ENCODE measurements around the gene GLRX. TPM values are rescaled to one million over a fixed set of nuclear protein-coding genes. Genes with fewer than 3 reads are reported as not detected.

GLRX gene
- polyA plus RNA-seq, 3 donors from 2014 or later = 261 to 295 (median 263) TPM

DNA sequence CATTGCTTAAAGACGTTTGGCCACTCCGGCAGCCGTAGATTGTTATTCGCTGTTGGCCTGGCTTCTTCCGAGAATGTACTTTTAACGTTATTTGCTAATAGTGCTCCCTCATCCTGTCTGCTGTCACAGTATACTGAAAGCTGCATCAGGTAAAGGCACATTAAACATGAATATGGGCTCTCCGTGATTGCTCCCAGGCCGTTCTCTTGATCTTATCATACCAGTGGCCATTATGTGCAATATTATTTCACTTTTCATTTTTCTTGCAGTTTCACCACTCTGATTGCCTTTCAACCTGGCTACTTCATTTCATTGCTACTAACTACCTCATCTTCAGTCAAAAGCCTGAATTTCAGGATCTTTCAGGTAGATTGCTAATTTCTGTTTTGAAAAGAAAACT, 34.0 kb downstream of the GLRX start:
- DNase-seq = no peak
- Mint-ChIP-seq H3K4me3 (no peak overlapping the region), H3K9me3 (no peaks in the 10 kb centered on the region), H3K27ac (no peak overlapping the region), H3K27me3 (ENCODE audit: low read depth in 3 of 3) (peaks cover 0 to 5% (median 0%) of the 10 kb centered on the region in 3 donors), H3K36me3 (peaks cover 24 to 29% (median 28%) of the 10 kb centered on the region in 3 donors), H3K4me1 (peaks cover 0 to 3% of the 10 kb centered on the region in 2 donors)

DNA sequence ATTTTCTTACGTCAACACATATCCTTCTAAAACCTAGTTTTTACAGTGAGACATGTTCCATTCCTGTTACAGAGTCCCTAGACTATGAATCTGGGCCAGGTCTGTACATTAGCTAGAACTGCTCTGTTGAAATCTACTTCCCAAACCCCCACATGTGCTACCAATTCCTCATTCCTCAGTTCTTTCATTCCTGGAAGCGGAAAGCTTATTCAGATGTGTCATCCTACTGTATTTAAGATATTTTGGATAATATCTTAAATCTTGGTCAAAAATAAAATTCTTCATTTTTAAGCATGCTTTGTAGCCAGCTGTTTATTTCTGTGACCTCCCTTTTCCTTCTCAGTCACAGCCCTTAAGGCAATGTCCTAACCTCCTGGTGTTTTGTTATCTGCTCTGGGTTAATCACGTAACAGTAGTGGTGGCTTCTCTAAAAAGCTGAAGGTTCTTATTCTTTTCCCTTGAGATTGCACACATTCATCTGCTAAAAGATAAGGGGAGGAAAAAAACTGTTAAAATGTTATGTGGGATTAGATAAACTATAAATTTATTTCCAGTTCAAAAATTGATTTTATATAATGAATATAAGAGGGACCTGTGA, 35.6 kb downstream of the GLRX start:
- no peak for DNase-seq
- H3K4me1 Mint-ChIP-seq = peaks cover 0 to 3% of the 10 kb centered on the region in 2 donors
- H3K4me3 Mint-ChIP-seq = no peak overlapping the region
- peaks cover 0 to 5% (median 4%) of the 10 kb centered on the region in 3 donors for H3K27me3 Mint-ChIP-seq (ENCODE audit: low read depth in 3 of 3)
- H3K27ac Mint-ChIP-seq = no peak overlapping the region
- peaks cover 27 to 29% (median 28%) of the 10 kb centered on the region in 3 donors for H3K36me3 Mint-ChIP-seq
- no peaks in the 10 kb centered on the region for H3K9me3 Mint-ChIP-seq

DNA sequence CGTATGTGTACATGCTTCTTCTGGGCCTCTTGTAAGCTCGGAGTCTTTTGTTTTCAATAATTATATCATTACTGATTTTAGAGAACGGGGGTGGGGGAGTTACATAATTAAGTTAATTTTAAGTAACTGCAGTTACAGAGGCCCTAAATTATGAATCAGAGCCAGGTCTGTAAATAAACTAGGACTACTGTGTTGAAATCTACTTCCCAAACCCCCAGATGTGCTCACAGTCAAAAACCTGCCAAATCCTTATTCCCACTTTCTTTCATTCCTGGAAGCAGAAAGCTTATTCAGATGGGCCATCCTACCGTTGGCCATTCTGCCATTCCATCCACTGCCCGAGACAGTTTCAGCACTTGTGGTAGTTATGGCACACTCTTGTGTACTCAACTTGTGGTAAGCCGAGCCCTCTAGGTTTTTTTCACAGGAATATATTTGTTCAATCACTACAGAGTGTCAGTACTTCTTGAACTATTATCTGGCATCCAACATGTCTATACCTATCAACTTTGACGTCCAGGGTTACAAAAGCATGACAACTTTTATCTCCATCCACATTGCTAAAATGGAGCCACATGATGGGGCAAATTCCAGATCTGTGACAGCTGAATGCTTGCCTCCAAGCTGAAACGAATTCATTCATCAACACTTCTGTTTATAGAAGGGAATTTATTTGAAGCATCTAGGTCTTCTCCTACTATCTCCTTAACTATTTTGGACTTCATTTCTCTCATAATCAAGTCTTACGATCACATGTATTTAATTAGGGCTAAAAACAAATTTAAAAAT, 37.8 kb downstream of the GLRX start:
- DNase-seq = no peak
- Mint-ChIP-seq H3K36me3 (peaks cover 25 to 32% (median 27%) of the 10 kb centered on the region in 3 donors), H3K27me3 (ENCODE audit: low read depth in 3 of 3) (peaks cover 0 to 5% (median 4%) of the 10 kb centered on the region in 3 donors), H3K4me1 (peaks cover 19 to 22% of the 10 kb centered on the region in 2 donors), H3K27ac (no peak overlapping the region), H3K4me3 (no peak overlapping the region), H3K9me3 (no peaks in the 10 kb centered on the region)

DNA sequence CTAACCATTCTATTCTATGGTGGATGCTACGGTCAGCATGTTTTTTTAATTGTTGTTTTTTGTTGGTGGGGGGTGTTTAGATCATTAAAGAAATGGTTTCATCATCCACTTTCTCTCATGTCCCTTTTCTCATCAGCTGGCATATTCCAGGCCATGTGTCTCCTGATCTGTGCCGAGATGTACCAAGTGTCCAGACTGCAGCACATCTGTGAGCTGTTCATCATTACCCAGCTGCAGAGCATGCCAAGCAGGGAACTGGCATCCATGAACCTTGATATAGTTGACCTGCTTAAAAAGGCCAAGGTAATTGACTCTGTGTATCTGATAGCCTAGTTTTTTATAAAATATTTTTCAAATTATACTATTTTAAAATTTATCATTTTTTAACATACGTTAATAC, 38.9 kb downstream of the GLRX start:
- Mint-ChIP-seq H3K27me3 (ENCODE audit: low read depth in 3 of 3) (peaks cover 0 to 5% (median 4%) of the 10 kb centered on the region in 3 donors), H3K4me3 (no peak overlapping the region), H3K9me3 (no peaks in the 10 kb centered on the region), H3K36me3 (peaks cover 23 to 32% (median 24%) of the 10 kb centered on the region in 3 donors), H3K4me1 (peaks cover 29 to 31% of the 10 kb centered on the region in 2 donors), H3K27ac (peak overlapping the region in 1 of 6 donors; percentile 16)
- DNase-seq = no peak

DNA sequence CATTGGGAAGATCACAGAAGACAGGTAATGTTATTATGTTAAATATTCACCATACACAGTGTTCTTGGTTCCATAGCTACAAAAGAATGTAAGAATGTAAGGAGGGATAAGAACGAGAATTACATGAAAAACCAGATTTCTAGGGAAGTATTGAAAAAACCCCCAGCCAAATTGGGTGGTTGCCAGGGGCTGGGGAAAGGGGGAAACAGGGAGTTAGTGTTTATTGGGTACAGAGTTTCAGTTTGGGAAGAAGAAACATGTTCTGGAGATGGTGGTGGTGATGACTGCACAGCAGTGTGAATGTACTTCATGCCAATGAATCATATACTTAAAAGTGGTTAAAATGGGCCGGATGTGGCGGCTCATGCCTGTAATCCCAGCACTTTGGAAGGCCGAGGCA, 40.3 kb downstream of the GLRX start:
- Mint-ChIP-seq H3K9me3 (no peaks in the 10 kb centered on the region), H3K27me3 (ENCODE audit: low read depth in 3 of 3) (peaks cover 0 to 4% (median 3%) of the 10 kb centered on the region in 3 donors), H3K4me1 (peaks cover 33% of the 10 kb centered on the region in 2 donors), H3K27ac (no peak overlapping the region), H3K4me3 (no peak overlapping the region), H3K36me3 (peaks cover 20 to 32% (median 20%) of the 10 kb centered on the region in 3 donors)
- DNase-seq = no peak

DNA sequence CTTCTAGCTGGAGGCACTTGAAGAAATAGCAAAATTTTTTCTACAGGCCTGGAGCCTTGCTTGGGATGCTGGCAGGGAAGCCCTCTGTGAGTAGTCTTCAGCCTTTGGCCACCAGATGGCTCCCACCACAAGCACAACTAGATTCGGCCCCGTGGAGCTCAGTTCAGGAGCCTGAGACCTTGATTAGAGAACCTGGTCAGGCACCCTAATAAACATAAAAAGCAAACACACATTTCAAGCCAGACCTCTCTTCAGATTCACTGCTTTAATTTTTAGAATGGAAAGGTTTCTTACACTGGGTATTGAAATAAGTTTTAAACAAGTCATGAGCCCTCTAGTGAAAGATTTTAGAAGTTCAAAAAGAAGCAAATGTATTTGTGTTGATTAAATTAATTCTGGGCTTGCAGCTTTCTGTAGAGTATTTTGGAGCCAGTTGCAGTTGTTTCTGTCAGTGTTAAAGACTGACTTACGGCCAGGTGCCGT, 41.4 kb downstream of the GLRX start:
- peaks cover 33% of the 10 kb centered on the region in 2 donors for H3K4me1 Mint-ChIP-seq
- H3K4me3 Mint-ChIP-seq = peak overlapping the region; percentile 50 to 67 (median 64)
- peaks cover 16 to 32% (median 18%) of the 10 kb centered on the region in 3 donors for H3K36me3 Mint-ChIP-seq
- peak; percentile 63 to 70 (median 68) for DNase-seq
- H3K27me3 Mint-ChIP-seq (ENCODE audit: low read depth in 3 of 3) = peaks cover 0 to 6% (median 3%) of the 10 kb centered on the region in 3 donors
- H3K9me3 Mint-ChIP-seq = no peaks in the 10 kb centered on the region
- peak overlapping the region; percentile 55 to 85 (median 59) for H3K27ac Mint-ChIP-seq

DNA sequence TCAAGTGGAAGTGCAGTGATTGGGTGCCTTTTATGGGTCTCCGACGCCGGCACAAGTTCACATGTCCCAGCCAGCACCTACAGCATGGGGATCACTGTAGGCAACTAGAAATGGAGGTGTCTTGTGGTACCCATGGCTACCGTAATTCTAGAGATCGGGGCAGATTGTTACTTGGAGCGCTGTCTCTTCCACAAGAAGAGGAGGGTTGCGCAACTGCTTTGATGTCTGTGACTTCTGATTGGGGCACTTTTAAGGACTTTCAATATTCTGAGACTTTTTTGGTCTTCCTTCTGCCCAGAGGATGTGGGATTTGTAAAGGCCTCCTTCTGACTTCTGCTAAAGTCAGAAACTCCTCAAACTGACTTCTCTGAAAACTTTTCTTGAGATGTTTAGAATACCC, 41.9 kb downstream of the GLRX start:
- H3K4me3 Mint-ChIP-seq = peak overlapping the region in 2 of 5 donors; percentile 64 to 67
- H3K27ac Mint-ChIP-seq = peak overlapping the region; percentile 55 to 85 (median 59)
- DNase-seq = no peak
- H3K4me1 Mint-ChIP-seq = peaks cover 33% of the 10 kb centered on the region in 2 donors
- no peaks in the 10 kb centered on the region for H3K9me3 Mint-ChIP-seq
- H3K27me3 Mint-ChIP-seq (ENCODE audit: low read depth in 3 of 3) = peaks cover 0 to 6% (median 3%) of the 10 kb centered on the region in 3 donors
- peaks cover 11 to 28% (median 13%) of the 10 kb centered on the region in 3 donors for H3K36me3 Mint-ChIP-seq

DNA sequence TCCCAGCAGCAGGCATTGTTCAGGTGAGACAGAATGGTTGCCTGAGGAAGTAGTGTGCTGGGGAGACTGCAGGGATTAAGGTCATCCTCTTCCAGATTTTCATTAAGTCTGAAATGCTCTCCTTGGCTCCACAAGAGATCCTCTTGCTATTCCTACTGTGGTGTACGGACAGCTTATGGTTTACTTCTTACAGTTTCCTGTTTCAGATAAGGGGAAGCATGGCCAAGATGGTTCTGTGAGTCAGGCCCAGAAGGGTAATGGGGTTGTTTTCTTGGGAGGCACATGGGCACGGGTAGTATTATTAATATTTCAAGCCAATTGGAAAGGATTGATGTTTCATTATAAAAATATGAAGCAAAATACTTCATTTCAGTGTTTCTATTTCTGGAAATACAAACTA, 42.9 kb downstream of the GLRX start:
- Mint-ChIP-seq H3K27me3 (ENCODE audit: low read depth in 3 of 3) (peaks cover 0 to 6% (median 0%) of the 10 kb centered on the region in 3 donors), H3K36me3 (peaks cover 5 to 20% (median 9%) of the 10 kb centered on the region in 3 donors), H3K27ac (peak overlapping the region; percentile 89 to 94 (median 92)), H3K9me3 (no peaks in the 10 kb centered on the region), H3K4me1 (peaks cover 33 to 37% of the 10 kb centered on the region in 2 donors), H3K4me3 (peak overlapping the region; percentile 61 to 84 (median 77))
- DNase-seq = no peak

DNA sequence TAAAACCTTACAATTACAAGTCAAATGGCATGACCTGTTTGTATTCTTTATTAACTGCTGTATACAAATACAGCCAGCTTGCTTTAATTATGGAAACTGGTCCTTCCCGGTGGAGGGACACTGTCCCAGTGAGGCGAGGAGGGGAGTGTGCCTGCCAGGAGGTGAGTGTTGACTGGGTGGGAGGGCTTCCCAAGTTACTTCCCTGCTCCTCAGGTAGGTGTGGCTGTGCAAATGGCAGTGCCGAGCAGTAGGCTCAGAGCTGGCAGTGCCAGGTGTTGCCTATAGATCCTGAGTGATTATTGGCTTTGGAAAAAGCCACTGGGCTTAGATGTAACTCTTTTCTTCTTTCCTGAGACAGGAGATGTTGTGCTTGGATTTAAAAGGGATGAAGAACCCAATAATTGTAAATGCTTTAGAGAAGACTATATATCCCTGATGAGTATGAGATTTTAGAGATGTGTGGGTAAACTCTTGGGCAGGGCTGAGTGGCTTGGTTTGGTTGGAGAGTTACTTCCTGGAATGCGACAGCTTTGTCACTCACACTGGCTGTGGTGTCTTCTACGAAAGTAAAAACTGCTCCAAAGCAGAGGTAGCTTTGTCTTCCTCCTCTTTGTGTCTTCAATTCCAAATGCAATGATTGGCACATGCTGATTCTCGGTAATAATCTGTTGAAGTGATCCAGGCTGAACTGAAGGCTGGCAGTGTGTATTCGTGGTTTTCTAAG, 43.7 kb downstream of the GLRX start:
- H3K36me3 Mint-ChIP-seq = peaks cover 0 to 14% (median 4%) of the 10 kb centered on the region in 3 donors
- peaks cover 35 to 45% of the 10 kb centered on the region in 2 donors for H3K4me1 Mint-ChIP-seq
- peaks cover 0 to 6% (median 0%) of the 10 kb centered on the region in 3 donors for H3K27me3 Mint-ChIP-seq (ENCODE audit: low read depth in 3 of 3)
- H3K9me3 Mint-ChIP-seq = no peaks in the 10 kb centered on the region
- peak overlapping the region; percentile 61 to 84 (median 77) for H3K4me3 Mint-ChIP-seq
- H3K27ac Mint-ChIP-seq = peak overlapping the region; percentile 89 to 94 (median 92)
- peak; percentile 19 to 22 (median 22) for DNase-seq

DNA sequence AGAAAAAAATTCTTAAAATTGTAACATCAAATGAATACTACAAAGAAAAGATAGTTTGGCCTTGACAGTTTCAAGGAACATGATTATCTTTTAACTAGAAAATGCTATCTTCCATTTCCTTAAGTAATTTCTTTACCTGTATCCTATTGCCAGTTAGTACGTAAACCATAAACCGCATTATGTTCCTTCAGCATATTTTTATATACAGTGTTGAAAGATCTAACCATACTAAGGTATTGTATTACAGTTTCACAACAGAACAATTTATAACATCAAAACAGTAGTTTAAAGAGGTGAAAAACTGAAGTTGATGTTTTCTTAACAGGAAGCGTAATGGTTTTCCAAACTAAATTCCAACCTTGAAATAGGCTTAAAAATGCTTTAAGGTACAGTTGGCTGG, 45.1 kb downstream of the GLRX start:
- Mint-ChIP-seq H3K4me1 (peaks cover 49 to 59% of the 10 kb centered on the region in 2 donors), H3K9me3 (no peaks in the 10 kb centered on the region), H3K27ac (peak overlapping the region in 1 of 6 donors; percentile 19), H3K36me3 (peaks cover 0 to 11% (median 4%) of the 10 kb centered on the region in 3 donors), H3K27me3 (ENCODE audit: low read depth in 3 of 3) (peaks cover 0 to 5% (median 0%) of the 10 kb centered on the region in 3 donors), H3K4me3 (no peak overlapping the region)
- DNase-seq = no peak

DNA sequence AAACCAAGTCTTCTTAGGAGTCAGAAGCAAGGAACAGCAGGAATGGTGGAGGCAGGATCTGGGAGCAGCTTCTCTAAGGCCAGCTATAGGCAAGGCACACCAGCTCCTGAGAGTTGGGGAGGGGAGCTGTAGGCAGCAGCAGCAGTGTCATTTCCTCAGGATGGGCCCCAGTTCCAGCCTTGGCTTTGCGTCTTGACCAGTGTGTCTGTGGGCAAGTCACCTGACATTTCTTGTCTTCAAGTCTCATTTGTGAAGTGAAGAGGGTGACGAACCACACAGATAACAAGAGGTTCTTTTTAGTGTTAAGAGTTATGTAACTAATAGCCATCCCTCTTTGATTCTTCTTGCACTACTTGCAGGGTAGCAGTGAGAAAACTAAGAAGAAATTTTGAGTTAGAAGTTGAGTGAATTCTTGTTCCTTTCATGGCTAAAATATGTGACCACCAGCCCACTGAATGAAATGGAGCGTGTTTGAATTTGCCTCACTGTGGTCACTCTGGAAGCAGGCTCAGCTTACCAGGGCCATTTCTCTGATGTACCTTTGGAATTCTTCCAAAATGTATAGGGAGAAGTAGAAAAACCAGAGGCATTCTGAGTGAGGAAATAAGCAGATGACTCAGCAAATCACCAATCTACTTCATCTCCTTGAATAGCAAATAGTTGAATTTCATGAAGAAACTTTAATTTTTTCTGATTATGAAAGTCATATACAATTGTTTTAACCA, 49.0 kb downstream of the GLRX start:
- Mint-ChIP-seq H3K4me3 (peak overlapping the region; percentile 24 to 72 (median 59)), H3K36me3 (peaks cover 5 to 18% (median 15%) of the 10 kb centered on the region in 3 donors), H3K9me3 (no peaks in the 10 kb centered on the region), H3K27me3 (ENCODE audit: low read depth in 3 of 3) (peaks cover 0 to 3% (median 0%) of the 10 kb centered on the region in 3 donors), H3K27ac (peak overlapping the region; percentile 81 to 97 (median 91)), H3K4me1 (peaks cover 20 to 46% of the 10 kb centered on the region in 2 donors)
- peak; percentile 66 to 74 (median 70) for DNase-seq

DNA sequence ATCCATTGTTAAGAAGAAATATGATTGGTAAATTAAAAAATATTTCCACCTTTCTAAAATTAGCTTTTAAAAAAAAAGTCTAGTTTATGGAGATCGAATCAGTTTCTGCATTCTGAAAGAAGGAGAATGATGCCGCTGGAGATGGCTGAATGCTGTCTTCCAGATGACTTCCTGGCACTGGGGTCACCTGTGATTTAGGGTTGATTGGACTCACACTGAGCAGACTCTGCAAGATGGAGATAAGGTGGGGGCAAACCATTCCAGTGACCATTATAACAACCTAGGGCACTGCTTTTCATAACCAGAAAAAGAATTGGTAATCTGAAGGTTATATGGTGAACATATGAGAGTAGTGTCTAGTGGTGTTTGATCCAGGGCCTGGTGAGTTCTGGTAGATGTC, 50.6 kb downstream of the GLRX start:
- no peak overlapping the region for H3K4me3 Mint-ChIP-seq
- H3K27me3 Mint-ChIP-seq (ENCODE audit: low read depth in 3 of 3) = peaks cover 0 to 3% (median 0%) of the 10 kb centered on the region in 3 donors

More for the DNA sequence above, 50.6 kb downstream of the GLRX start:
- Mint-ChIP-seq H3K4me1 (peaks cover 17 to 44% of the 10 kb centered on the region in 2 donors), H3K9me3 (no peaks in the 10 kb centered on the region), H3K27ac (peak overlapping the region; percentile 81 to 97 (median 91)), H3K36me3 (peaks cover 6 to 25% (median 15%) of the 10 kb centered on the region in 3 donors)
- no peak for DNase-seq

Measured in immature natural killer cell (primary cell).